Spleen (tissue), 7 donors: ENCODE results near the gene HOTAIR.

Experiments
- POLR2A ChIP-seq, 3 donors: fragments of 450-650 bp; IDR thresholded peaks; one replicate each; pipeline ENCODE4 v1.5.1; 2017; ENCODE audit warnings: antibody characterized with exemption in 3 of 3, mild to moderate bottlenecking in 1 of 3
- POLR2AphosphoS5 ChIP-seq, 3 donors: sonication (generic); formaldehyde crosslinking; IDR thresholded peaks; one replicate each; pipeline ENCODE4 v1.5.1; 2017; ENCODE audit warnings: antibody characterized with exemption in 3 of 3
- TF ChIP-seq, protein P1 (sequence below), 11 experiments: fragments of 200-600 bp in 7 of 11; fragments of 450-650 bp in 4 of 11; sonication (generic) in 4 of 11; IDR thresholded peaks in 8 of 11; conservative IDR thresholded peaks in 3 of 11; 1 replicate in 7 of 11; 2 replicates in 4 of 11; pipeline versions ENCODE4 v1.4.0 to v1.8.0; 2016 to 2021; ENCODE audit warnings: antibody characterized with exemption in 11 of 11, inconsistent platforms in 4 of 11, mild to moderate bottlenecking in 1 of 11
- donor health status: DM: no; HTN: no; CAD: no; lungs with moderate emphysema.
- donor health status: DM: no; HTN: no; CAD: no.
- donor health status: DM: no; HTN: no; CAD: no.

DNA sequence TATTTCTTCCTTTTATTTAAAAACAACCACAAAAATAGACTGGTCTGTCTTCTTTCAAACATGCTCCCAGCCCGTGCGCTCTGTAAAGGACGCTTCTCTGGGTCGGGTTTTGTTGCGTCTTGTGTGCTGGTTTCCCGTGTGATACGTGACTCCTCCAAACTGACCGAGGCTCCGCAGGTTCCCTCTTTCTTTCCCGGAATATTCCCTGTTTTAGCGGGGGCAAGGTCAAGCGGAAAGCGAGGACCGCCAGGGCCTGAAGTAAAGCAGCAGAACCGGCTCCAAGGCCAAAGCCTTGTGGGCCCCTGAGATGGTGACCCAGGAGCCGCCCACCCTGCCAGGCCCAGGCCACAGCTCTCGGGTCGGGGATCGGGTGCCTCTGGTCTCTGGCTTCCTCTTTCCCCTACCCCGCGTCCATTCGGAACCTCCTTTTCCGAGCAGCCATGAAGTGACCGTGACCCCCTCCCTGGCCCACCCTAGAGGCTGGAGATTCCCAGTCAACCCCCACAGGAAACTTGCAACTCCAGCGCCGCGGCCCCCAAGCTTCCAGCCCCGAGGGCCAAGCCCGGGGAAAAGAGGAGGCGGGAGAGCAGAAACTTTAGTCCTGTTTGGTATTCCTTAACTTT, 9.3 kb upstream of the HOTAIR start:
- TF ChIP-seq, protein P1, sequence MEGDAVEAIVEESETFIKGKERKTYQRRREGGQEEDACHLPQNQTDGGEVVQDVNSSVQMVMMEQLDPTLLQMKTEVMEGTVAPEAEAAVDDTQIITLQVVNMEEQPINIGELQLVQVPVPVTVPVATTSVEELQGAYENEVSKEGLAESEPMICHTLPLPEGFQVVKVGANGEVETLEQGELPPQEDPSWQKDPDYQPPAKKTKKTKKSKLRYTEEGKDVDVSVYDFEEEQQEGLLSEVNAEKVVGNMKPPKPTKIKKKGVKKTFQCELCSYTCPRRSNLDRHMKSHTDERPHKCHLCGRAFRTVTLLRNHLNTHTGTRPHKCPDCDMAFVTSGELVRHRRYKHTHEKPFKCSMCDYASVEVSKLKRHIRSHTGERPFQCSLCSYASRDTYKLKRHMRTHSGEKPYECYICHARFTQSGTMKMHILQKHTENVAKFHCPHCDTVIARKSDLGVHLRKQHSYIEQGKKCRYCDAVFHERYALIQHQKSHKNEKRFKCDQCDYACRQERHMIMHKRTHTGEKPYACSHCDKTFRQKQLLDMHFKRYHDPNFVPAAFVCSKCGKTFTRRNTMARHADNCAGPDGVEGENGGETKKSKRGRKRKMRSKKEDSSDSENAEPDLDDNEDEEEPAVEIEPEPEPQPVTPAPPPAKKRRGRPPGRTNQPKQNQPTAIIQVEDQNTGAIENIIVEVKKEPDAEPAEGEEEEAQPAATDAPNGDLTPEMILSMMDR (IDR thresholded peaks at IDR 0.05 in 8 of 11, conservative IDR thresholded peaks at IDR 0.05 in 3 of 11), result no peak
- TF ChIP-seq POLR2A (IDR thresholded peaks at IDR 0.05), result no peak
- TF ChIP-seq POLR2AphosphoS5 (IDR thresholded peaks at IDR 0.05), result no peak
